ENCODE data around the gene EFNA2. TPM values are rescaled to one million over a fixed set of nuclear protein-coding genes. Genes with fewer than 3 reads are reported as not detected.

The EFNA2 gene
- total and polyA plus RNA-seq, 2 of the 4 experiments (the other 2 are of a cell fraction), result not detected

- dilution Hi-C loops (cut with HindIII; ENCODE audit: low sequenced_read_pairs, unreplicated experiment) (no loop called here), in situ Hi-C loops (cut with MboI; ENCODE audit: low sequenced_read_pairs) (no loop called here), intact Hi-C loops (cut with micrococcal nuclease) (no loop called here)
- peaks cover 50% of the 10 kb centered on the region for H3K27me3 ChIP-seq (ENCODE audit: control insufficient read depth, insufficient read depth, low read length)
- H4K5ac ChIP-seq (ENCODE audit: low read depth, low read length), result no peak overlapping the region
- no peak overlapping the region for H2BK120ac ChIP-seq (ENCODE audit: low read depth, low read length)
- H3K23ac ChIP-seq (ENCODE audit: low read depth, low read length), result no peak overlapping the region
- H3K9ac ChIP-seq (ENCODE audit: low read depth, low read length), result no peak overlapping the region
- no peak overlapping the region for H3K4ac ChIP-seq (ENCODE audit: low read depth, low read length)
- no peak overlapping the region for H3K18ac ChIP-seq (ENCODE audit: low read depth, low read length)
- H3K56ac ChIP-seq (ENCODE audit: extremely low read depth, insufficient read depth, low read length), result no peak overlapping the region
- no peak overlapping the region for H4K91ac ChIP-seq (ENCODE audit: insufficient read depth, low read depth, low read length)
- no peaks in the 10 kb centered on the region for H3K79me1 ChIP-seq (ENCODE audit: low read depth in 1 of 2, low read length in 2 of 2)
- H2BK5ac ChIP-seq (ENCODE audit: low read depth, low read length, poor library complexity, severe bottlenecking), result no peak overlapping the region
- H3K9me3 ChIP-seq (ENCODE audit: control insufficient read depth, insufficient read depth, low read length), result no peaks in the 10 kb centered on the region
- no peak overlapping the region for H3K14ac ChIP-seq (replicated peaks; ENCODE audit: low read depth, low read length)
- TF ChIP-seq CEBPB (IDR thresholded peaks at IDR 0.05; ENCODE audit: low read depth, low read length) (no peak), BHLHE40 (IDR thresholded peaks at IDR 0.05; ENCODE audit: low read depth, low read length) (no peak), ELK1 (IDR thresholded peaks at IDR 0.05; ENCODE audit: borderline replicate concordance, low read depth, low read length) (no peak), FOS (IDR thresholded peaks at IDR 0.05; ENCODE audit: low read depth, low read length) (no peak)
- H3K4me2 ChIP-seq (ENCODE audit: low read depth, low read length), result no peak overlapping the region
- no peak overlapping the region for H2BK20ac ChIP-seq (ENCODE audit: low read depth, low read length)
- CTCF ChIA-PET, result no interaction called here
- 85% methylated on average over 26 of the region's 41 CpGs; no CpG with 5 or more reads in 1 of the 2 experiments for WGBS, 2 experiments (ENCODE audit: extremely low coverage in 2 of 2, insufficient read length in 1 of 2)
- POLR2A ChIA-PET (ENCODE audit: unreplicated experiment), result no interaction called here
- H2AFZ ChIP-seq (replicated peaks; ENCODE audit: low read length, poor library complexity), result no peak overlapping the region
- H3K27ac ChIP-seq (ENCODE audit: insufficient read depth, low read length), result no peak overlapping the region
- no peak overlapping the region for H2AK5ac ChIP-seq (ENCODE audit: low read depth, low read length)
- DNase-seq (no peak), ATAC-seq (ENCODE audit: low read depth) (no peak)
- no peak overlapping the region for H4K8ac ChIP-seq (ENCODE audit: low read depth in 2 of 2, low read length in 2 of 2)
- H2BK15ac ChIP-seq (ENCODE audit: low read depth, low read length), result no peak overlapping the region
- H3K4me3 ChIP-seq (ENCODE audit: insufficient read depth, low read depth, low read length), result no peak overlapping the region
- H3K36me3 ChIP-seq (ENCODE audit: control insufficient read depth, insufficient read depth, low read length), result no peaks in the 10 kb centered on the region
- no peak overlapping the region for H2AK9ac ChIP-seq (replicated peaks; ENCODE audit: low read depth, low read length, poor library complexity)
- H3K9me1 ChIP-seq (ENCODE audit: insufficient read depth, low read length), result no peaks in the 10 kb centered on the region
- H4K20me1 ChIP-seq (ENCODE audit: insufficient read depth, low read length), result 0 out of 2 replicates have a peak, but pooled peaks cover 5% of the 10 kb centered on the region
- H3K4me1 ChIP-seq (ENCODE audit: control insufficient read depth, insufficient read depth, low read length), result no peaks in the 10 kb centered on the region
- BruUV-seq (replicated peaks), result no TSS peak
Measured at GRCh38 chr19:1288833-1289685, 3.4 kb downstream of the EFNA2 start.

Measured in IMR-90 (cell line).